ENCODE measurements around the gene L1TD1.
"Not testable (repeated sequence)": the region's sequence is repeated elsewhere in the genome, so short reads cannot be mapped to it uniquely, and the experiment has no call there.

Gene L1TD1

DNA sequence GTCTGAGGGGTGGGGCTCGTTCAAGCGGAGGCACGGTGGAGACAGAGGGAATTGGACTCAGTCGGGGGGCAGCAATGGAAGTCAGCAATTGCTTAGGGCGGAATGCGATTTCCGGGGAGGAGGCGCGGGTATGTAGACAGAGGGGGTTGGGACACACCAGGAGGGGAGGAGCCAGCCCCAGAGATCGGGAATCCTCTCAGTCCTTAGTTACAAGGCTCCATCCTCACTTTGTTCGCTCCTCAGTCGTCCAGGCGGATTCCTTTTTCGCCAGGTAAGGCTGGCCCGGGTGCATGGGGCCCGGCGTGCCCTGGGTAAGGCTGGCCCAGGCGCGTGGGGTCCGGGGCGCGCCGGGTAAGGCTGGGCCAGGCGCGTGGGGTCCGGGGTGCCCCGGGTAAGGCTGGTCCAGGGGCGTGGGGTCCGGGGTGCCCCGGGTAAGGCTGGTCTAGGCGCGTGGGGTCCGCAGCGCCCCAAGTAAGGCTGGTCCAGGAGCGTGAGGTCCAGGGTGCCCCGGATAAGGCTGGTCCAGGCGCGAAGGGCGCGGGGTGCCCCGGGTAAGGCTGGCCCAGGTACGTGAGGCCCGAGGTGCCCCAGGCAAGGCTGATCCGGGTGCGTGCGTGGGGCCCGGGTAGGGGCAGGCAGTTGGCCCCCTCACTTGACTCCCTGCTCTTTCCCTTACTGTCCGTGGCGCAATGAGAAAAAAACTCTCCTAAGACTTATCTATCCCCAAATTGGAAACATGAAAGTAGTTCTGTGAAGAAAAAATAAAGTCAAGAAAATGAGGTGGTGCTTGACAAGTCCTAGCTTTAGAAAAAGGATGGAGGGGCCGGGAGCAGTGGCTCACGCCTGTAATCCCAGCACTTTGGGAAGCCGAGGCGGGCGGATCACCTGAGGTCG lies at the start of gene L1TD1:
L1TD1 (plus strand) TSS at position 199 of the 894 bp plus-strand sequence. CDS start 11,780 bp downstream, outside the sequence.
- FAIRE-seq, result no peak

DNA sequence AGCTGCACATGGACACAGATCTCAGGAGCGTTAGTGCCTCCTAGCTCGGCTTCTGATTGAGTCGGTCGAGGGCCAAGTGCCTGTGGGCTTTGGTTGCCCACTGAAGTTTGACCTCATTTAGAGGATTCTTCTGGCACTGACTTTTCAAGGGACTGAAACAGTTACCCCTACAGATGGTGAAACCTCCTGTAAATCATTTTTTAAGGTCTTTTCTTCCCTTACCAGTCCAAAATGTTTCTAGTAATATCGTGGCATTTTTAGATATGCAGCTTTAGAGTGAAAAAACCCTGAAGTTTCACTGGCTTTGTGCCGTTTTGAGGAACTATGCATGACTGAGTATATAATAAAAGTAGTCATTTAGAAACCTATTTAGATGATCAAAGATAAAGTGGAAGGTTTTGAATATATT lies 34.7 kb upstream of the L1TD1 start:
- no peak for FAIRE-seq

DNA sequence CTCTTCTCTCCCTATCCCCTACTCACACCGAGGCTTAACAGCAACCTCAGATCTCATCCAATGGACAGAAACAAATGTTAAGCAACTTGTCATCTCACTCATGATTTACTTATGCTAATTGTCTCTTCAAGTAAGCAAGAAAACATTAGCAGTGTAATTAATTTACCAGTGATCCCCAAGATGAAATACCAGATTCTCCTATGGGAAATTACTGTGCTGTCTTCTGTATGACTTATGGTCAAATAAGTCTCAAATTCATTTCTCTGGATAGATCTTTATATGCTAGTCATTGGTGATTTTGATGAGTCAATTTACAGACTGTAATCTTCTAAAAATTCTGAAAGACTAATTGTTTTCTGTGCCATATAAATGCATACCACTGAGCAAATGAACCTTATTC lies 32.9 kb upstream of the L1TD1 start:
- no peak for FAIRE-seq

DNA sequence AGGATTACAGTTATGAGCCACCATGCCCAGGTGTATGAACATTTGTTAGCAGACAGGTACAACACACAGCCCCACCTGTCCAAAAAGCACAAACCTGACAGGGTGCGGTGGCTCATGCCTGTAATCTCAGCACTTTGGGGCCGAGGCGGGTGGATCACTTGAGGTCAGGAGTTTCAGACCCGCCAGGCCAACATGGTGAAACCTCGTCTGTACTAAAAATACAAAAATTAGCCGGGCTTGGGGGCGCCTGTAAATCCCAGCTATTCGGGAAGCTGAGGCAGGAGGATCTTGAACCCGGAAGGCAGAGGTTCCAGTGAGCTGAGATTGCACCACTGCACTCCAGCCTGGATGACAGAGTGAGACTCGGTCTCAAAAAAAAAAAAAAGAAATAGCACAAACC lies 24.3 kb upstream of the L1TD1 start:
- not testable (repeated sequence) for FAIRE-seq

GRCh38 chr1:62175568-62176179 lies 19.0 kb upstream of the L1TD1 start:
- peak; percentile 15 for FAIRE-seq

- FAIRE-seq, result no peak
Observed at GRCh38 chr1:62176597-62177312, 17.9 kb upstream of the L1TD1 start.

DNA sequence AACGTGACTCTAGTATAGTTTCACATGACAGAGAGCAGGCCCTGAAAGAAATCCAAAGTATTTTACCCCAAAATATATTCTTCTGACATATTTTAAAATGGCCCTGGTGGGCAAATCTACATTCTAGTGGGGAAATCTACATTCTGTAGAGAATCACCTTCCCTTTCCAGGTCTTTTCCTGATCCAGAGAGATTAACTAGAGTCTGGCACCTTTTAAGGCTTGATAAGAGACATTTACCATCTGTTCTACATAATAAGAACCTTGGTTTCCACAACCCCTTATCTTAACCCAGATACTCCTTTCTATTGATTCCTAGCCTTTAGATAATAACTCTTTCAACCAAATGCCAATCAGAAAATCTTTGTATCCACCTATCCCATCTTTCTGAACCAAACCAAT lies 17.0 kb upstream of the L1TD1 start:
- no peak for FAIRE-seq

GRCh38 chr1:62178372-62178771 lies 16.3 kb upstream of the L1TD1 start:
- FAIRE-seq, result no peak

GRCh38 chr1:62180054-62180453 lies 14.6 kb upstream of the L1TD1 start:
- FAIRE-seq, result not testable (repeated sequence)

- FAIRE-seq, result no peak
Observed at GRCh38 chr1:62180639-62181038, 14.0 kb upstream of the L1TD1 start.

DNA sequence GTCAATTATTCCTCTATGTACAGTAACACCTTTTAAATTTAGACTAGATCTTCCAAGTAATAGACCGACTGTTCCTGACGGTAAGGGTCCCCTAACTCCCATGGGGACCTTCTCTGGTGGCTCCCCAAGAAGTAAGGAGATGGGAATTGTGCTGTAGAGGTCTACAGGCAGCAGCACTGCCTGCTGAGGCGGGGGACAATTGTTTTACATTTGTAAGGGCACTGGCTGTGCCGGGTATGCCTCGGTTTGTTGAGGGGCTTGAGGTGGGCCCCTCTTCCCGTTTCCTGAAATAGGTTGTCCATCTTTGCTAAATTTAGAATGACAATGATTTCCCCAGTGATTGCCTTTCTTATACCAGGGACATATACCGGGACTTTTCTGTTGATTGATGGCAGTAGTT lies 13.1 kb upstream of the L1TD1 start:
- no peak for FAIRE-seq

DNA sequence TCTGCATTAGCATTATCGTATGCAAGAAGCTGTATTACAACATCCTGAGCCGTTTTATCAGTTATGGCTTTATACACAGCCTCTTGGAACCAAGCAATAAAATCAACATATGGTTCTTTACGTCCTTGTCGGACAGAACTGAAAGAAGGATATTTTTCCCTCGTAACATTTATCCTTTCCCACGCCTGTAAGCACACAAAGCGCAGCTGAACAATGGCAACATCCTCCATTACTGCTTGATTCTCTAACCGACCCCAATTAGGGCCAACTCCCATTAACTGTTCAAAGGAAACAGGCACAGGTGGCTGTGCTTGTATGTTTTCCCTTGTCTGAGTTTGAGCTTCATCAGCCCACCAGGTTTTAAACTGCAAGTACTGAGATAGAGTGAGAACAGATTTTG lies 12.5 kb upstream of the L1TD1 start:
- not testable (repeated sequence) for FAIRE-seq

GRCh38 chr1:62183164-62184020 lies 11.3 kb upstream of the L1TD1 start:
- not testable (repeated sequence) for FAIRE-seq

- FAIRE-seq, result no peak
Observed at GRCh38 chr1:62184336-62184735, 10.3 kb upstream of the L1TD1 start.

- not testable (repeated sequence) for FAIRE-seq
Observed at GRCh38 chr1:62185233-62185632, 9.4 kb upstream of the L1TD1 start.

DNA sequence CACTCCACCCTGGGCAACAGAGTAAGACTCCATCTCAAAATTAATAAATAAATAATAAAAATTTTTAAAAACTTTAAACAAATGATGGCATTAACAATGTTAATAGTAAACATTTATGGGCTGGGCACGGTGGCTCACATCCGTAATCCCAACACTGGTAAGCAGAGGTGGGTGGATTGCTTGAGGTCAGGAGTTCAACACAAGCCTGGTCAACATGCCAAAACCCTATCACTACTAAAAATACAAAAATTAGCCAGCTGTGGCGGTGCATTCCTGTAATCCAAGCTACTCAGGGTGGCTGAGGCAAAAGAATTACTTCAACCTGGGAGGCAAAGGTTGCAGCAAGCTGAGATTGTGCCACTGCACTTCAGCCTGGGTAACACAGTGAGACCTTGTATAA lies 9.0 kb upstream of the L1TD1 start:
- FAIRE-seq, result no peak

GRCh38 chr1:62187548-62187947 lies 7.1 kb upstream of the L1TD1 start:
- FAIRE-seq, result no peak

DNA sequence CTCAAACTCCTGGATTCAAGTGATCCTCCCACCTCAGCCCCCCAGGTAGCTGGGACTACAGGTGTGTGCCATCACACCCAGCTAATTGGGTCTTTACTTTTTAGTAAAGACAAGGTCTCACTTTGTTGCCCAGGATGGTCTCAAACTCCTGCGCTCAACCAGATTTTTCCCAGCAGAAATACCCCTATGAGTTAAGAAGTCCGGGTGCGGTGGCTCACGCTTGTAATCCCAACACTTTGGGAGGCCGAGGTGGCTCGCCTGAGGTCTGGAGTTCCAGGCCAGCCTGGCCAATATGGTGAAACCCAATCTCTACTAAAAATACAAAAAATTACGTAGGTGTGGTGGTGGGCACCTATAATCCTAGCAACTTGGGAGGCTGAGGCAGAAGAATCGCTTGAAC lies 6.5 kb upstream of the L1TD1 start:
- no peak for FAIRE-seq

DNA sequence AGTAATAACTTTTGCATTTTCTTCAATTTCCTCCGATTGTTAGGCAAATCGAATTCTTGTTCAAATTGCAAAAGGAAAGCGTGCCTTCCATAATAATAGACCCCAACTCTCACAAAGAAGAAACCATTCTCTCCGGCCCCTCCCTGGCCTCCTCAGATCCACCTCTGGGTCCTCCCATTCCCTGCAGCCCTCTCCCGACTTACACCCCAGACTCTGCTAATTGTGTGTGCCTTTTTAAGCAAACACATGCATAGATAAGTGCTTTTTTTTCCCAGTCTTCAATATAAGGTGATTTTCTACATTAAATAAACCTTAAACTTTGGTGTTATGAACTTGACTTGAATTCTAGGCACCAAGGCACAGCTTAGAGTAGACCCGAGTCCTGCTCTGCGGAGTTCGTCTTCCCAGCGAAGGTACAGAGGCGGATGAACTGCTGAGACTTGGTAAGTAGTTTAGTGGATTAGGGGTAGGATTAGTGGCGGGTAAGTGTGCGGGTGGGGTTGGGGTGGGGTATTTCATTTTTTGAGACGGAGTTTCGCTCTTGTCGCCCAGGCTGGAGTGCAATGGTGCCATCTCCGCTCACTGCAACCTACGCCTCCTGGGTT lies 1.5 kb downstream of the L1TD1 start:
- FAIRE-seq, result no peak

- FAIRE-seq, result no peak
Observed at GRCh38 chr1:62198069-62198780, 3.6 kb downstream of the L1TD1 start.

GRCh38 chr1:62198781-62199125 lies 4.1 kb downstream of the L1TD1 start:
- FAIRE-seq, result no peak

- no peak for FAIRE-seq
Observed at GRCh38 chr1:62207187-62207586, 12.5 kb downstream of the L1TD1 start.

All from TTC549 (cell line).